Colon (tissue), 2 donors: ENCODE data around the gene FOXI2.

Experiments used
- FAIRE-seq: peaks from 2 replicates; lab custom pipeline; 2012; peaks lifted over from hg19 to GRCh38; lab: Jason Lieb, UNC
- donor health status: control.
- donor health status: control.

Gene FOXI2

GRCh38 chr10:127736915-127737562 is at the start of gene FOXI2:
FOXI2 (plus strand) TSS chr10:127737185; CDS start chr10:127737274, 89 bp downstream.
- no peak for FAIRE-seq

GRCh38 chr10:127687548-127687947 is 49.4 kb upstream of the FOXI2 start:
- FAIRE-seq: no peak

GRCh38 chr10:127690176-127690835 is 46.7 kb upstream of the FOXI2 start:
- FAIRE-seq: no peak

- no peak for FAIRE-seq
Measured at GRCh38 chr10:127694580-127695193, 42.3 kb upstream of the FOXI2 start.

- no peak for FAIRE-seq
Measured at GRCh38 chr10:127695431-127695830, 41.6 kb upstream of the FOXI2 start.

- no peak for FAIRE-seq
Measured at GRCh38 chr10:127698886-127699285, 38.1 kb upstream of the FOXI2 start.

- FAIRE-seq: no peak
Measured at GRCh38 chr10:127699311-127699710, 37.7 kb upstream of the FOXI2 start.

GRCh38 chr10:127702271-127702670 is 34.7 kb upstream of the FOXI2 start:
- FAIRE-seq: no peak

- no peak for FAIRE-seq
Measured at GRCh38 chr10:127715249-127715648, 21.7 kb upstream of the FOXI2 start.

GRCh38 chr10:127715782-127716378 is 21.1 kb upstream of the FOXI2 start:
- no peak for FAIRE-seq

GRCh38 chr10:127720142-127720541 is 16.8 kb upstream of the FOXI2 start:
- no peak for FAIRE-seq

- FAIRE-seq: no peak
Measured at GRCh38 chr10:127720903-127721302, 16.1 kb upstream of the FOXI2 start.

GRCh38 chr10:127734753-127735152 is 2.2 kb upstream of the FOXI2 start:
- FAIRE-seq: no peak

GRCh38 chr10:127735156-127735555 is 1.8 kb upstream of the FOXI2 start:
- no peak for FAIRE-seq

- no peak for FAIRE-seq
Measured at GRCh38 chr10:127735723-127736221, 1.2 kb upstream of the FOXI2 start.

GRCh38 chr10:127736222-127736914 is 617 bp upstream of the FOXI2 start:
- FAIRE-seq: no peak

- no peak for FAIRE-seq
Measured at GRCh38 chr10:127737563-127738511, 852 bp downstream of the FOXI2 start.

- FAIRE-seq: no peak
Measured at GRCh38 chr10:127738512-127739424, 1.8 kb downstream of the FOXI2 start.

- FAIRE-seq: no peak
Measured at GRCh38 chr10:127739908-127740307, 2.9 kb downstream of the FOXI2 start.

- no peak for FAIRE-seq
Measured at GRCh38 chr10:127740596-127740995, 3.6 kb downstream of the FOXI2 start.
